Retinal pigment epithelial cell (primary cell): ENCODE results near the gene REEP3.

ENCODE experiments used
- DNase-seq: peaks from one replicate; pipeline ENCODE4 v3.0.0-alpha.2; 2010; ENCODE audit warnings: low read depth
- H3K4me3 ChIP-seq: 2 replicates; pipeline ENCODE4 v1.5.1; 2011; ENCODE audit warnings: mild to moderate bottlenecking, low read length, control low read depth, moderate library complexity
- TF ChIP-seq, protein P1 (sequence below): conservative IDR thresholded peaks from 2 replicates; pipeline ENCODE4 v1.5.1; 2011; ENCODE audit warnings: low read depth, low read length, control low read depth, inconsistent platforms

REEP3 gene

DNA sequence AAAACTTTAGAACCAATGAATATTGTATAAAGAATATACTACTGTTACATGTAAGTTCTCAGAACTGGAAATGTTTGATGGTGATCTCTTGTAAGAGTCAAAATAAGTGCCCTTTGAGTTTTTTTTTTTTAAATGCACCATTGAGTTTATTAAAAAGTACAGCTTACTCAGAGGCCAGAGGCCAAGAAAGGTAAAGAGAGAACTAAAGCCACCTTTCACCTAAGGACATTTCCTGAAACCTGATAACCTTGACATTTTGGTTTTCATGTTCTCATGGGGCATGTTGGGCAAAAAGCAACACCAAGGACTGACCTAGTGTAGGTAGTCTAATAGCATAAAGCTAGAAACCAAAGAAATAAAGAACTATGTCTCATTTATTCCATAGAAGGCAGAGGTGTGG lies 27.7 kb downstream of the REEP3 start:
- H3K4me3 ChIP-seq: no peak overlapping the region
- no peak for DNase-seq
- TF ChIP-seq, protein P1, sequence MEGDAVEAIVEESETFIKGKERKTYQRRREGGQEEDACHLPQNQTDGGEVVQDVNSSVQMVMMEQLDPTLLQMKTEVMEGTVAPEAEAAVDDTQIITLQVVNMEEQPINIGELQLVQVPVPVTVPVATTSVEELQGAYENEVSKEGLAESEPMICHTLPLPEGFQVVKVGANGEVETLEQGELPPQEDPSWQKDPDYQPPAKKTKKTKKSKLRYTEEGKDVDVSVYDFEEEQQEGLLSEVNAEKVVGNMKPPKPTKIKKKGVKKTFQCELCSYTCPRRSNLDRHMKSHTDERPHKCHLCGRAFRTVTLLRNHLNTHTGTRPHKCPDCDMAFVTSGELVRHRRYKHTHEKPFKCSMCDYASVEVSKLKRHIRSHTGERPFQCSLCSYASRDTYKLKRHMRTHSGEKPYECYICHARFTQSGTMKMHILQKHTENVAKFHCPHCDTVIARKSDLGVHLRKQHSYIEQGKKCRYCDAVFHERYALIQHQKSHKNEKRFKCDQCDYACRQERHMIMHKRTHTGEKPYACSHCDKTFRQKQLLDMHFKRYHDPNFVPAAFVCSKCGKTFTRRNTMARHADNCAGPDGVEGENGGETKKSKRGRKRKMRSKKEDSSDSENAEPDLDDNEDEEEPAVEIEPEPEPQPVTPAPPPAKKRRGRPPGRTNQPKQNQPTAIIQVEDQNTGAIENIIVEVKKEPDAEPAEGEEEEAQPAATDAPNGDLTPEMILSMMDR: no peak

DNA sequence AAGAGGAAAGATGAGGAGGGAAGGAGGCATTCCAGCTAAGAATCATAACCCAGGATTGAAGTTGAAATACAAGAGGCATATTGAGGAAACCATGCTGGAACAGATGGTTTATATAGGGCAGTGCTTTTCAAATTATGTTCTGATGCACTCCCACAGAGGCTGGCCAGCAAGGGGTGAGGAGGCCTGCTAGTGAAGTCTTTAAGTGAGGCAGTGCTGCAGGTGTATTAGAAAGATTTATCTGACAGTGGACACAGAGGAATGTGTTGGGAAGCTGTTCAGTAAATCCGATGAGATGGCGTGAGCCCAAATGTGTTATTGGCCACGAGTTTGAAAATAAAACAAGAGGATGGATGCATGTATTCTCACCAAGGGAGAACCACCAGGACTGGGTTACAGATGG lies 28.6 kb downstream of the REEP3 start:
- DNase-seq: no peak

DNA sequence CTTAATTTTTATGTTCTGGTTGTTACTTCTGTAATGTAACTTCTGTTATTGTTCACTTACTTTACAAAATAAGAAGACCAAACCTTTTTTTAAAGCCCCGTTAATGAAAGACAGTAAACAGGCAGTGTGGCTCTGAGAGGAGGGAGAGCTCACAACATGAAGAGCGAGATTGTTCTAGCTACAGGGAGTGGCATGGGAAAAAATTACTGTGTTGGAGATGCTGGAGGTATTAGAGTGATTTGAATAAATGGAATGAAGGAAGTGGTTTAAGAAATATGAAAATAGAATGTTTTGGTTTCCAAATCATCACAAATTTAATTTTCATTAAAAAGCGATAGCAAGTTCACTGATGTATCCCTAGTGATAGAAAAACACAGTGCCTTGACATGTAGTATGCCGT lies 31.8 kb downstream of the REEP3 start:
- TF ChIP-seq, protein P1: no peak
- DNase-seq: peak; percentile 61

More for the DNA sequence above, 28.6 kb downstream of the REEP3 start:
- no peak overlapping the region for H3K4me3 ChIP-seq
- TF ChIP-seq, protein P1: no peak

DNA sequence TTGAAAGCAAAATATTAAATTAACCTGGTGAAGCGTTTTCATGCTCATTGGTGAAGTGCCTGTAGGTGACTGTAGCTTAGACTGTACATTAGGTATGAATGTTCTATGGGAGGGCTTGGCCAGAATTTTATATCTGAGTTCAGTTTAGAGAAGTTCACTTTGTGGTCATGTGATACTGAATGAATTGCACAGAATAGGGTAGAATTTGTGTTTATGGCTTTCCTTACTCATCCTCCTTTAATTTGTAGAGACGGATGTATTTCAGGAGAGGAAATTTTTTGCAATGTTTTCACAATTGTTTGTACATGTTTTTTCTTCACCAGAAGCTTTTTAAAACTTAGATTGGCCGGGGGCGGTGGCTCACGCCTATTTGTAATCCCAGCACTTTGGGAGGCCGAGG lies 32.3 kb downstream of the REEP3 start:
- TF ChIP-seq, protein P1: no peak
- no peak for DNase-seq
- no peak overlapping the region for H3K4me3 ChIP-seq

More for the DNA sequence above, 31.8 kb downstream of the REEP3 start:
- no peak overlapping the region for H3K4me3 ChIP-seq

DNA sequence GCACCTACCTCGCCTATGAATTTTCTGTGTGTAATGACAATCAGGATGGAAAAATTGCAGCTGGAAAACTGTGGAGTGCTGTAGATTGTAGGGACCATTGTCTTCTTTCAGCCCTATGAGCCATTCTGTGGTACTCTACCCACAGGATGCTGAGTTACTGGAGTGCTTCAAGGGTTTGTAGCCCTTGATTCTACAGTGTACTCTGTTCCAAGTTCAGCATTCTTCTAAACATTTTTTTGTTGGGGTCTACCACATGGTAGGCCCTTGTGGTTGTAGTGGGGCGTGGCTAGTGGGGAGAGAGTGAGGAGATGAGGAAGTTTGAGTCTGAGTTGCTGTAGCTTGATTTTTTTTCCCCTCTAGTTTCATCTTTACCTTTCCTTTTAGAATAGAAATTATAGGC lies 33.5 kb downstream of the REEP3 start:
- no peak for DNase-seq
- no peak overlapping the region for H3K4me3 ChIP-seq
- TF ChIP-seq, protein P1: no peak

DNA sequence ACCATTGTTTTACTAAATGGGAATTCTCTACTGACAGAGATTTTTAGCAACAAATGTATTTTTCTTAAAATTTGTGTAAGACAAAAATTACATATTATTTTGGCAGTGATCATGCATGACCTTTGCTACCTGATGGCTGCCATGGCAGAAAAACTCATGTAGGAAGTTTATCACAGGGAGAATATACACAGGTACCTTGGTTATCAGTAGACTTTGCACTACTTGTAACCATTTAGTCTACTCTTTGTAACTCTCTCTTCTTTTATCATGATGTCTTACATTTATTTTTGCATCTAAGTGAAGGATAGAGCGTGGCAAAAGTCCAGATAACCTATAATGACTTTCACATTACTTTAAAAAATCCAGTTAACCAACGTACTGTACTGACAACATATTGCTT lies 34.1 kb downstream of the REEP3 start:
- TF ChIP-seq, protein P1: no peak
- no peak overlapping the region for H3K4me3 ChIP-seq
- DNase-seq: no peak

DNA sequence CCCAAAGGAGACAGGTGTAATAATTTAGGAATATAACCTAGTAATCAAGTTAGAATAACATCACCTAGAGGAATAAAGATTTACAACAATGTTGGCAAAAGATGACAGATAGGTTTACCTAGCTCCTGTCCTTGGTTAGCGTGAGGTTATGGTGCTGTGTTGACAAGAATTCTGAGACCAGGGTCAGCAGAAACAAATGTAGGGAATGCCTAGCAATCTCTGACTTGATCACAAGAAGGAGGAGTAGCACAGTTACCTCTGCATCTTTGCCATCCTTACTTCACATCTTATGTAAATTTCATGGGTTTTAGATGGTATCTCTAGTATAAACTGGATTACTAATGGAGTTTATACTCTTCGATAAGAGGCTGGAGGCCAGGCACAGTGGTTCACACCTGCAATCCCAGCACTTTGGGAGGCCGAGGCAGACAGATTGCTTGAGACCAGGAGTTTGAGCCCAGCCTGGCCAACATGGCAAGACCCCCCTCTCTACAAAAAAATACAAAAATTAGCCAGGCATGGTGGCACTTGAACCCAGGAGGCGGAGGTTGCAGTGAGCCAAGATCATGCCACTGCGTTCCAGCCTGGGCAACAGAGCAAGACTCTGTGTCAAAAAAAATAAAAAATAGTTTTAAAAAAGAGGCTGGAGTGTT lies 37.1 kb downstream of the REEP3 start:
- TF ChIP-seq, protein P1: no peak
- no peak for DNase-seq
- H3K4me3 ChIP-seq: no peak overlapping the region
